ENCODE measurements around the gene CHST7.

CHST7 gene

DNA sequence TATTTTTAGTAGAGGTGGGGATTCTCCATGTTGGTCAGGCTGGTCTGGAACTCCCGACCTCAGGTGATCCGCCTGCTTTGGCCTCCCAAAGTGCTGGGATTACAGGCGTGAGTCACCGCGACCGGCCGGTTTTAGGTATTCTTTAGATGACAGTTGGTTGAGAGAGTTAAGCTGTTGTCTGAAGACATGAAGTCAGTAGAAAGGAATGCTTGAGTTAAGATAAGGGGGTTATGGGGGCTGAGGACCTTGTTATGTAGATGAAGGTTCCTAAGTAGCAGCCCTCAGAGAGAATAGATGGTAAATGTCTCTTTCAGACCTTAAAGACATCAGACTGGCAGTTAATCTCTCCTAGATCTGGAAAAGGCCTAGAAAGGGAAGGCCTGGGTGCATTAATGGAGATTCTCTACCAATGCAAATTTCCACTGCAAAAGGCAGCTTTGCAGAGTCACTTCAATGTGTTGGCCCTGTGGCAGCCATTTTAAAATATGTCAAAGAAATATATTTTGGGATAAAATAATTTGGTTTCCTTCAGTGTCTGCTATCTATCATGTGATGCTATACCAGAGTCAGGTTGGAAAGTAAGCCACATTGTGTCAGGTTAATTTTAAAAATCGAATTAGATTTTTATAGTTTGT is 22.0 kb upstream of the CHST7 start:
- H3K4me1 ChIP-seq (ENCODE audit: low read depth, poor library complexity, severe bottlenecking) = peaks cover 4% of the 10 kb centered on the region
- no peak overlapping the region for H3K9ac ChIP-seq
- TF ChIP-seq, protein P1, sequence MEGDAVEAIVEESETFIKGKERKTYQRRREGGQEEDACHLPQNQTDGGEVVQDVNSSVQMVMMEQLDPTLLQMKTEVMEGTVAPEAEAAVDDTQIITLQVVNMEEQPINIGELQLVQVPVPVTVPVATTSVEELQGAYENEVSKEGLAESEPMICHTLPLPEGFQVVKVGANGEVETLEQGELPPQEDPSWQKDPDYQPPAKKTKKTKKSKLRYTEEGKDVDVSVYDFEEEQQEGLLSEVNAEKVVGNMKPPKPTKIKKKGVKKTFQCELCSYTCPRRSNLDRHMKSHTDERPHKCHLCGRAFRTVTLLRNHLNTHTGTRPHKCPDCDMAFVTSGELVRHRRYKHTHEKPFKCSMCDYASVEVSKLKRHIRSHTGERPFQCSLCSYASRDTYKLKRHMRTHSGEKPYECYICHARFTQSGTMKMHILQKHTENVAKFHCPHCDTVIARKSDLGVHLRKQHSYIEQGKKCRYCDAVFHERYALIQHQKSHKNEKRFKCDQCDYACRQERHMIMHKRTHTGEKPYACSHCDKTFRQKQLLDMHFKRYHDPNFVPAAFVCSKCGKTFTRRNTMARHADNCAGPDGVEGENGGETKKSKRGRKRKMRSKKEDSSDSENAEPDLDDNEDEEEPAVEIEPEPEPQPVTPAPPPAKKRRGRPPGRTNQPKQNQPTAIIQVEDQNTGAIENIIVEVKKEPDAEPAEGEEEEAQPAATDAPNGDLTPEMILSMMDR (conservative IDR thresholded peaks at IDR 0.05; ENCODE audit: low read depth, low read length) = no peak
- H3K4me2 ChIP-seq = no peak overlapping the region
- H3K79me2 ChIP-seq (ENCODE audit: insufficient read depth, low read depth) = peaks cover 18% of the 10 kb centered on the region
- H4K20me1 ChIP-seq (ENCODE audit: insufficient read depth) = no peaks in the 10 kb centered on the region
- no peak overlapping the region for H3K4me3 ChIP-seq (IDR thresholded peaks at IDR 0.05; ENCODE audit: insufficient read depth, low read depth, low read length)
- no peak overlapping the region for H3K27ac ChIP-seq
- H2AFZ ChIP-seq (ENCODE audit: low read depth) = no peak overlapping the region
- H3K27me3 ChIP-seq (ENCODE audit: insufficient read depth, low read depth) = no peaks in the 10 kb centered on the region
- no peaks in the 10 kb centered on the region for H3K36me3 ChIP-seq (ENCODE audit: insufficient read depth)

DNA sequence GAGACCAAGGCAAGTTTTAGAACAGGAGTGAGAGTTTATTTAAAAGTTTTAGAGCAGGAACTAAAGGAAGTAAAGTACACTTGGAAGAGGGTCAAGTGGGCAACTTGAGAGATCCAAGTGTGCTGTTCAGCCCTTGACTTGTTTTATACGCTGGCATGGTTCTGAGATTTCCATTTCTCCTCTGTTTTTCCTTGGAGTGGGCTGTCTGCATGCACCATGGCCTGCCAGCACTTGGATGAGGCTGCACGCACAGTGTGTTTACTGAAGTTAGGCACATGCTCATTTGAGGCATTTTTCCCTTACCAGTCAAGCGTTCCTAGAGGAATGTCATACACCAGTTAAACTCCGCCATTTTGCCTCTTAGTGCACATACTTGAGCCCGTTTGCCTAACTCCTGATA is 19.6 kb upstream of the CHST7 start:
- TF ChIP-seq, protein P1 (conservative IDR thresholded peaks at IDR 0.05; ENCODE audit: low read depth, low read length) = no peak
- no peak overlapping the region for H3K9ac ChIP-seq
- no peaks in the 10 kb centered on the region; the same call in 1 of the 2 replicates for H3K79me2 ChIP-seq (ENCODE audit: insufficient read depth, low read depth)
- H2AFZ ChIP-seq (ENCODE audit: low read depth) = no peak overlapping the region
- H3K27ac ChIP-seq = no peak overlapping the region
- H3K27me3 ChIP-seq (ENCODE audit: insufficient read depth, low read depth) = no peaks in the 10 kb centered on the region
- H3K4me1 ChIP-seq (ENCODE audit: low read depth, poor library complexity, severe bottlenecking) = no peaks in the 10 kb centered on the region
- H4K20me1 ChIP-seq (ENCODE audit: insufficient read depth) = no peaks in the 10 kb centered on the region
- H3K4me2 ChIP-seq = no peak overlapping the region
- H3K36me3 ChIP-seq (ENCODE audit: insufficient read depth) = no peaks in the 10 kb centered on the region
- no peak overlapping the region for H3K4me3 ChIP-seq (IDR thresholded peaks at IDR 0.05; ENCODE audit: insufficient read depth, low read depth, low read length)

DNA sequence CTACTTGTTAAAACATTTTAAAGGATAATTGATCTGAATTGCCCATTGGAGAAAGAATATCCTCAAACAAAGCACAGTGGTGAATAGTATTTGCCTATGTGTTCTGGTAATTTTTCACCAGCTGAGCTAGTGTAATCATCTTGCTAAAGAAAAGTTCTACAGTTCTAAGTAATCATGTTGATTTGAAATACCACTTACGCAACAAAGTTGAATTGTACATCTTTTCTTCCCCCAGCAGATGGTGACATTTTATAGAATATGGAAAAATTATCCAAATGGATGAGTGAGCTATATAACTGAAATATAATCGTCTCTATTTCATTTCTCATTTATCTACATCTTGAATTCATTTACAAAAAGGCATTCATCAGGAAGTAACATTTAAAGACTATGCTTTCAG is 18.6 kb upstream of the CHST7 start:
- no peak overlapping the region for H3K4me3 ChIP-seq (IDR thresholded peaks at IDR 0.05; ENCODE audit: insufficient read depth, low read depth, low read length)
- H3K79me2 ChIP-seq (ENCODE audit: insufficient read depth, low read depth) = no peaks in the 10 kb centered on the region
- no peak overlapping the region for H3K4me2 ChIP-seq

DNA sequence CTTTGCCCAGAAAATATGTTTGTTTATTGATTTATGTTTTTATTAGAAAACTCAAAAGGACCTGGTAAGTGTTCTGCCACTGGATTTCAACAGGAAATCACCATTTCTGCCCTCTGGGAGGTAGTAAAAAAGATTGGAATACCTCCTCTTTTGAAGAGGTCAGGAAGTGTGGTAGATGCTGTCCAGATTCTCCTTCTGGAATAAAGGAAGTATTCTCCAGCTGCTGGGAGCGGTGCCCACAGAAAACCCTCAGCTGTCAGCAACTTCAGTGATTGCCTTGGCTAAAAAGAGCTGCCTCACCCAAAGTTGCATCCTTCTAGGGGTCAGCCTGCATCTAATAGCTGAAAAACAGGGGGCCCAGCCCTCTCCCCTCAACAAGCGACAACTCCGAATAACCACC is 14.5 kb upstream of the CHST7 start:
- no peak overlapping the region for H3K4me2 ChIP-seq
- H3K27me3 ChIP-seq (ENCODE audit: insufficient read depth, low read depth) = no peaks in the 10 kb centered on the region
- H4K20me1 ChIP-seq (ENCODE audit: insufficient read depth) = no peaks in the 10 kb centered on the region
- no peak overlapping the region for H3K4me3 ChIP-seq (IDR thresholded peaks at IDR 0.05; ENCODE audit: insufficient read depth, low read depth, low read length)
- no peak overlapping the region for H3K9ac ChIP-seq
- H3K4me1 ChIP-seq (ENCODE audit: low read depth, poor library complexity, severe bottlenecking) = peaks cover 24% of the 10 kb centered on the region
- no peaks in the 10 kb centered on the region for H3K36me3 ChIP-seq (ENCODE audit: insufficient read depth)
- no peaks in the 10 kb centered on the region for H3K79me2 ChIP-seq (ENCODE audit: insufficient read depth, low read depth)
- H3K27ac ChIP-seq = no peak overlapping the region
- H2AFZ ChIP-seq (ENCODE audit: low read depth) = no peak overlapping the region
- TF ChIP-seq, protein P1 (conservative IDR thresholded peaks at IDR 0.05; ENCODE audit: low read depth, low read length) = no peak

More for the DNA sequence above, 18.6 kb upstream of the CHST7 start:
- Histone ChIP-seq H2AFZ (ENCODE audit: low read depth) (no peak overlapping the region), H3K4me1 (ENCODE audit: low read depth, poor library complexity, severe bottlenecking) (no peaks in the 10 kb centered on the region), H3K9ac (no peak overlapping the region), H4K20me1 (ENCODE audit: insufficient read depth) (no peaks in the 10 kb centered on the region), H3K27ac (no peak overlapping the region), H3K36me3 (ENCODE audit: insufficient read depth) (no peaks in the 10 kb centered on the region), H3K27me3 (ENCODE audit: insufficient read depth, low read depth) (no peaks in the 10 kb centered on the region)
- TF ChIP-seq, protein P1 (conservative IDR thresholded peaks at IDR 0.05; ENCODE audit: low read depth, low read length) = no peak
